ENCODE data around the gene PSMD6.

Gene PSMD6

DNA sequence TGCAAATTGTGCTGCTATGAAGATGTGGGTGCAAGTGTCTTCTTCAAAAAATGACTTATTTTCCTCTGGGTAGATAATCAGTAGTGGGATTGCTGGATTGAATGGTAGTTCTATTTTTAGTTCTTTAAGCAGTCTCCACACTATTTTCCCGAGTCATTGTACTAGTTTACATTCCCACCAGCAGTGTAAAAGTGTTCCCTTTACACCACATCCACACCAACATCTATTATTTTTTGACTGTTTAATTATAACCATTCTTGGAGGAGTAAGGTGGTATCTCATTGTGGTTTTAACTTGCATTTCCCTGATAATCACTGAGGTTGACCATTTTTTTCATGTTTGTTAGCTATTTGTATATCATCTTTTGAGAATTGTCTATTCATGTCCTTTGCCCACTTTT is 19.7 kb upstream of the PSMD6 start:
- DNase-seq: no peak

DNA sequence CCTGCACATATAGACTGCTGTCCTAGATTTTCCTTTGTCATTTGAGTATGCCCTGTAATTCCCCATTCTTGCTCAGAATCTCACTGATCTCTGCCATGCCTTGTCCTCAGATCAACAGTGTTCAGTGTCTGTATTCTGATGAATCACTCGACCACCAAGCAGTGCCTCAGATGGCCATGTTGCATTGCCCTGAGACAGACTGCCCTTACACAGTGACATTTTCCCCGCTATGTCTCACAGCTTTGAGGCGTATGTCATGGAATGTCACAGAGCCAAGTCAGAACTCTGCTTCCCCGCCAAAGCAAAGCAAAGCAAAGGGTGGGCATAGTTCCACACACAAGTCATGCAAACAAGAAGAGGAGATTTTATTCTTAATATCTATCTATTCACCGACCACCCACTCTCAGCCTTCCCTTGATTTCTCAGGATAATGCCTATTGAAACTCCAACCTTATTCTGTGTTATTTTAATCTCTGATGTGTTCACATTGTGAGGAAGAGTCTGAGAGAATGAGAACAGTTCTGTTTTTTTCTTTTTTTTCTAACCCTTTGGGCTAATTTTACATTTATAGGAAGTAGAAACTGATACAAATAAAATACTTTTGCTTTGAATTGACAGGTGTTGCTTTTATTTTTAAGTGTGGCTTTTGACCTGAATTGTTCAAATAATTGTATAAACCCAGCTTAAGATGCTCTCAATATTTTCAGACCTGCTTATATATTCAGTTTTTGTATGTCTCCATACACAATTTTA is 16.9 kb upstream of the PSMD6 start:
- DNase-seq: no peak

DNA sequence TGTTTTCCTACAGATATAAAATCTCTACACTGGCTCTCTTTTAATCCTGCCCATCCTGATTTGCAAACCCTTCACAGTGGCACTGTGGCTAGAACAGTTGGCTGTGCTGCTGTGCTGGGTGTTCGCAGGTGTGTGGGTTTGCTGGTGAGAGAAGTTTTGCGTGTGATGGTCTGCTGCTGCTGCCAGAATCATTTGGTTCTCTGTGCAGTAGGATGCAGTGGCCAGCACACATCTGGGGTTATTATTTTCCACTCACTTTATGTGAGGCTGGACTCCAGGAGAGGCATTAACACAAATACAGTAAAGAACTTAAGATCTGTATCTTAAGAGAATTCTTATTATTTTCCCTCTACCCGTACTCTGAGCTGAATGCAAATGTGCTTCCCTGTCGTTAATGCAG is 16.0 kb upstream of the PSMD6 start:
- no peak for DNase-seq

DNA sequence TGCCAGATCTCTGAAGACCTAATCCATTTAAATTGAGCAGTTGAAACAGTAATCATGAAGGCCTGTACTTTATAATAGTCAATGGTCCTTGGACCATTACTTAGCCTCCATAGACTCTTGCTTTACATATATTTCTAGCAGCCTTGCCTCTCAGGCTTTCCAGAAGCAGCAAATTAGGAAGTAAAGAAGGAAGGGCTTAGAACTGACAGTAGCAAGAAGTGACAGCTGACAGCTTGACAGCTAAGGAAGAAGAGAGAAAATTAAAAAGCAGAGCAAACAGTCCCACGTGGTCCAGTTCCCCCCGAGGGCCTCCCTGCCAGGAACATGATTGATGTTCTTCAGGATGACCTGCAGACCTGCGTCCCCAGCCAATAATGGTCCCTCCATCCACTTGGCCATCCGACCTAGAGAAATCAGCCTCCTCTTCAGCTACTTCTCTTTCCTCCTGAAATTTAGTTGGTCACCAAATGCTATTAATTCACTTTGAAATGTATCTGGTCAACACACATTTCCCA is 15.0 kb upstream of the PSMD6 start:
- DNase-seq: no peak

DNA sequence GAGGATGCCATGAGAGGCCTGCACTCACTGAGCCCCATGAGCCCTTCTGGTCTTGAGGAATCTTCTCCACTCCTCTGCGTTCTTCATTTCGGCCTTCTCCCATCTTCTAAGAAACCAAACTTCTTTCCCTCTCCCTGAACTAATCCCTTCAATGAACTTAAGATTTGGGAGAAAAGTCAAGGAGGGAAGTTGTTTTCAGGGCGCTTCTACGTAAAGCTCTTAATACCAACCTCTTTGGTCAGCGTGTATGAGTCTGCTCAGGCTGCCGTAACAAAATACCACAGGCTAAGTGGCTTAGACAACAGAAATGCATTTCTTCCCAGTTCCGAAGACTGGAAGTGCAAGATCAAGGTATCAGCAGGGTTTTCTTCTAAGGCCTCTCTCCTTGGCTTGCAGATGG is 13.8 kb upstream of the PSMD6 start:
- no peak for DNase-seq

DNA sequence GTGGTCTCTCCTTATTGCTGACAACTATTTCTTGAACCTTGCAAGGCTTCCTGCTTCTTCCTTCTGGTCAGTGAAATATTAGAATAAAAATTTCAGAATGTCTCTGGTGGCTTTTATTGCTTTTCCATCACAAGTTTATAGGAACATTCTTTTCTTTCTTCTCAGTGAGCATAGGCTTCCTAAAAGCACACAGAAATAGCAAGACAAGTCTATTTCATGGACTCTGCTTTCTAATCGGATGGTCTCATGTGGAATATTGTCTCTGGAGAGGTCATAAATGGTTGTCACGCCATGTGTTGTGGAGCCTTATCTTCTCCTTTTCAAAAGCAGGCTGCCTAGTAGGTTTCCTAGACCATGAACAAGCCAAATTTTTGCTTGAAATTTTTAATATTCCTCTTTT is 9.8 kb upstream of the PSMD6 start:
- no peak for DNase-seq

DNA sequence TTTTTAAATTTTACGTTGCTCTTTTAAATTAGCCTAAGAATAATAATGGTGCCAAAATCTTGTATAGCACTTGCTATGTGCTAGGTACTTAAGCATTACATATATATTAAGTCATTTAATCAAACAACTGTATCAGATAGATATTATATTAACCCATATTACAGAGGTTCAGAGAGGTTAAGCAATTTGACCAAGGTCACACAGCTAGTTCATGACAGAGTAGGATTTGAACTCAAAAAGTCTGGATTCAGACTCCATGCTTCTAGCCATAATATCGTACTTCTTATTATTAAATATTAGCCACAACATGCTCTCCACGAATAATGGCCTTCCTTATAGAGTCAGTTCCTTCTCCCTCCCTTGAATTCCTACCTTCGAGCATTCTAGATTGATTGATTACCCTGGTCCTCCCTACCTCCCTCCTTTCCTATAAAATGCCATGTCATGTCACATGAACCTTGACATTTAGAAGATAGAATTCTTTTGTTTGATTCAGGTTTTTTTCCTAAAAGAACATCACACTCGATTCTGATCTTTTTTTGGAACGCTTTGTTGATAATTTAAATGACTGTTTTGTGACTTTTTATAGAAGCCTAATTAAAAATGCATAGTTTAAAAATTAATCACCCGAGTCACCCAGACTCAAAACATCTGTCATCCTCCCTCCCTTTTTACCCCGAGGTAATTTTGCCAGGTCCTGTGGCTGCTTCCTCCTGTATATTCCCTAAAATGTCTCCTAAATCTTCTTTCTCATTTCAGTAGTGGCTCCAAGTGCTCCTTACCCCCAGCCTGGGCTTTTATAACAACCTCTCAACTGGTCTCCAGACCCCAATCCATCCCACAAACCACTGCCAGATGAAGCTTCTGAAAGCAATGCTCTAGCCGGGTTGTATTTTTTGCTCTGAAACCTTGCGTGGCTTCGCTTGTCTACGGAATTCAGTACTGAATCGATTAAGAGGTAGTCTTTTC is 8.5 kb upstream of the PSMD6 start:
- DNase-seq: no peak

DNA sequence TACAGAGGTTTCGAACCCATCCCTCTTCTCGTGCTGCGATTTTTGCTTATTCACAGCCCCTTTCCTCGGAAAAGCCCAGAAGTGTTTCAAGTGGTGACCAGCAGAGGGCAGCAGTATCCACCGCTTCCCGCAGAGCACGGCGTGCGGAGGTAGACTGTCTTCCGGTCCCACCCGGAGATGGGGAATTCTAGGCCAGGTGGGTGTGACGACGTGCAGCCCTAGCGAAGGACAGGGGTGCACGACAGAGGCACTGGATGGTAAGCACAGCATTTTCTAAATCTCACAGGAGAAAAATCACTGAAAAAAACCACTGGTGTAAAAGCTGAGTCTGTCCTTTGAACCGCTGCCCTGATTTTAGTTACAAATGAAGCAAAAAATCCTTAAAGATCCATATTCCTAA is 7.4 kb upstream of the PSMD6 start:
- peak; percentile 78 to 83 for DNase-seq

DNA sequence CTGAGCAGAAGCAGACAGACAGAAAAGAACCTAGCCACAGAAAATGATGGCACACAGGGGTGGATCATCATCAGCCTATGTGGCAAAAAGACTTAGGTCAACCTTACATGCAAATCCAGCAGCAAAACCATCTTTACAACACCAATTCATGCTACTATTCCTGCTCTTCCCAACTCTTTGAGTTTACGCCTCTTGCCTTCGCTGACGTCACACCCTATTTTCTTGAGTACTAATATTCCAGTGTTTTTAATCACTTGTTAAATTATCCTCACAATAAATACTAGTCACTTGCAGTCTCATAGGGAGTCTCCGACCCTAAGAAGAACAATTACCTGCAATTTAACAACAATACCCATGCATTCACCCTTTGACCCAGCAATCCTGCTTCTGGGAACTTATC is 6.0 kb upstream of the PSMD6 start:
- no peak for DNase-seq

DNA sequence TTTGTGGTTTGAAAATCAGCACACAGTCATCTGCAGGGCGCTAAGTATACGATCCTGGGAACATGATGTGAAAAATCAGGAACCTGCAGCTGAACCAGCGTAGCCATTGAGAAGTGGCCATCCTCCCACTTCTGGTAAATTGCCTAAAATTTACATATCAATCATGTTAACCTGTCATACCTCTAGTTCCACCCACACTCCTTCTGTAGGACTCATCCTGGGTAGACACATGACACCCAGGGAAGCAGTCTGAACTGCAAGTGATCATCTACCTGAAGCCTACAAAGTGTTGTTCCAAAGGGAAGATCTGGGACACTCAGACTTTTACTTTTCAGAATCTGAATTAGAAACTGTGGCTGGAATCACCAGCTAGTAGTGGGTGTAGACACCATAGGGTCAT is 5.5 kb upstream of the PSMD6 start:
- DNase-seq: no peak

DNA sequence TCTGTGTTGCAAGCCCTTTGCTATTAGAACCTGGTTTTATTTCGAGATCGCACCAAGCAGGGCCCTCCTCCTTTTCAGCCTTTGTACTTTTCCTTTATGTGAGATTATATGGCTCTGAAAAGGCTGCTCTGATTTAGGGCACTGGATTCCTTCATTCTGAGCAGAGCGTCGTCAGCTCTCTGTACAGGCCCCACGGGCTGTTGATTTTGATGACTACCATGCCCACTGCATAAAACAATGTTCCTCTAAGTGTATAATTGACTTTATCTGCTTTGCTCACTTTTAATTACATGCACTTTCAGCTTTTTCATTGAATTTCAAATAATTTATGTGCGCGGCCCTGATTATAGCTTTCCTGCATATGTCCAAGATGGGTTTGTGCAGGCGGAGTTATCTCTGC is 4.4 kb upstream of the PSMD6 start:
- no peak for DNase-seq

DNA sequence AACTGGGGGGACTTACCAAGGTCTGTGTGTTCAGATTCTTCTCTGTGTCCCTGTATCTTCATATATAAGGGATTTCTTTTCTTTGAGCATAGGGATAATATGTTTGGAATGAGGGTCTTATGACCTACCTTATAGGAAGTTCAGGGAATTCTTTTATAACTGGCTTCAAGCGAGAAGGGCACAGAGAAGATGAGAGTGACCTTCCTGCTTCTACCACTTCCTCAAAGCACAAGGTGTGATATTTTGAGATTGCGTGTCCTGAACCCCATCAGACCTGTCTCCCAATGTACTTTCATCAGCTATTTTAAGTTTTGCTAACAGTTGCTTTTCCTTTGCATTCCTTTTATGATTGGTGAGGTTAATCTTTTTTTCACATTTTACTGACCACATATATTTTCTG is 3.1 kb upstream of the PSMD6 start:
- DNase-seq: no peak

DNA sequence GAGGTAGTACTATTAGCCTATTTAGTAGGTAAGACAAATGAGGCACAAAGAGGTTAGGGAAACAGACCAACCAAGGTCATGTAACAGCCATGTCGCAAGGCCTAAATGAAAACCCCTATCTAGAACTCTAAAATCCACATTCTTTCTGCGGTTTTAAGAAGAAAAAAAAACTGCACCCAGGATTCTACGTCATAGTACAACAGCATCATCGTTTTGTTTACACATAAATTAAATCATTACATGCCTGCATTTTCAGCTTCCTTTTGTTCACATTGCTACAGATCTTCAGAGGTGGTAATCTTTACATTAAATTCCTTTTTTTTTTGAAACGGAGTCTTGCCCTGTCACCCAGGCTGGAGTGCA is 548 bp upstream of the PSMD6 start:
- DNase-seq: no peak

DNA sequence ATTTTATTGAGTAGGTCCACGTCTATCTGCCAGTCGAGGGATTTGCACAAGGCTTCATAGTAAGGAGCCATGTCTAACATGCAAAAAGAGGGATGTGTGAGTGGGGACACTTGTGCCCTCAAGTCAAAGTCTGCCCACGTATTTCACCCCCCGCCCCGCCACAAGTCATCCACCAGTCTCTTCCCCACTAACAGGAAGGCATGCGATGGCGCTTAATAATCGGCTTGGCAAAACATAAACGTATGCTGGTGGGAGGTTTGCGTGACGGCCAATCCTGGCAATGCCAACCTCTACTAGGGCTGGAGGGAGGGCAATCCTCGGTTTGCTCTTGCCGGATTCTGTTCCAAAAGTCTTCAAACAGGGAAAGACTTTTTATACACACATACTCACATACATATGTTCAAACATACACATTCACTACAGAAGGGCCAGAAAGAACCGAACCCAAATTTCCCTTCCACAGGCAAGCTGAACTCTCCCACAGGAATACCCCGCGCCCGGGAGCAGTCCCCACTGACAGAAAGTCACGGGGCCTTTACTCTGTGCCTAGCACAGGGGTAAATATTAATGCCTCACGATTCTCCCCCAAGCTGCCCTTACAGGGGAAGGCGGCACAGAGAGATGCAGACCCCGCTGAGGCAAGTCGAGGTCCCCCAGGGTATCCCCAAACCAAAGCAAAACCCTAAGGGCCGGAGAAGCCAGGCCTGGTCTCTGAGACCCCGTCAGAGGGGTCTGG is 675 bp downstream of the PSMD6 start:
- peak; percentile 19 to 39 for DNase-seq

DNA sequence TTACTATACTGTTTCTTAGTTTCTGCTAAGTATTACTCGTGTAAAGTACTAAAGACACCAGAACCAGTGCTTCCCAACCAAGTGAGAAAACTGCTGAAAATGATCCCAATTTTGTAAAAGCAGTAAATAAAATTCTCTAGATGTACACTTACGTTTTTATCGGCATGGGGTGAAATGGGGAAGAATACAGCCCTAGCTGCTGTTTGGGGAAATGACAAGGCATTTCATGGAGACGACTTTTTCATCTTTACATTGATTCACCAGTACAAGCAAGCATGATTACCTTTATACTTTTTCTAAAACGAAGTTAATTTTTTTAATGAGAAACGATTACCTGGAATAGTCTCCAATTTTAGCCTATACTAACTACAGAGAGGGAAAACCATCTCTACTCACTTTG is 1.4 kb downstream of the PSMD6 start:
- DNase-seq: no peak

DNA sequence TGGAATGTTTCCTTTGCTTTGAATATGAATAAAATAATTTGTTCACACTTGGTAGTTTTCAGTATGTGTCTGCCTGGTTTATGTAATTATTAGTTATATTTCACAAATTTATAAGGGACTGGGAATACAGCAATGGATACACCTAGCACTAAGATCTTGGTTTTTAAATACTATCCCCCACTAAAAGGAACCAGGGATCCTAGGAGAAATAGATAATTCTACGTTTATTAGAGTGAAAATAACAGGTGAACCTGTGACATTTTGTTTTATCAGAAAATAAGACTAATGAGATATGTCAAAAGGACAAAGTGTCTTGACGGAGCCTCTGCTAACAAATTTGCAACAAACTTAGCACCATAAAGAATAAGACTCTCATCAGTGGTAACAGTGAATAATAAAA is 3.4 kb downstream of the PSMD6 start:
- no peak for DNase-seq

DNA sequence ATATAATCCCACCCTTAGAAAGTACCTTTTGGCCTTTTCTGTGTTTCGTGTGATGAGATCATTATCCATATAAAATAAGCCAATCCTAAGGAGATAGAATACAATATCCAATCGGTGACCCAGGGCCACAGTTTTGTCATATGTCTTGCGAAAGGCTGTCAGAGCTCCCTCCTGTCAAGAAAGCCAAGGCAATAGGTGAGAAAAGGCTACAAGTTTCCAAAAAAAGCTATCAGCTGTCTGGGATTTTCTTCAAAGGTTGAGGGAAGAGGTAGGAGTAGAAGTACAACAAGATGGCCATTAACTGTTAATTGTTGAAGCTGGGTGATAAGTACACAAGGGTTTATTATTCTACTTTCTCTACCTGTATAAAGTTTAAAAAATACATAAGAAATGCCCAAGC is 4.0 kb downstream of the PSMD6 start:
- no peak for DNase-seq

DNA sequence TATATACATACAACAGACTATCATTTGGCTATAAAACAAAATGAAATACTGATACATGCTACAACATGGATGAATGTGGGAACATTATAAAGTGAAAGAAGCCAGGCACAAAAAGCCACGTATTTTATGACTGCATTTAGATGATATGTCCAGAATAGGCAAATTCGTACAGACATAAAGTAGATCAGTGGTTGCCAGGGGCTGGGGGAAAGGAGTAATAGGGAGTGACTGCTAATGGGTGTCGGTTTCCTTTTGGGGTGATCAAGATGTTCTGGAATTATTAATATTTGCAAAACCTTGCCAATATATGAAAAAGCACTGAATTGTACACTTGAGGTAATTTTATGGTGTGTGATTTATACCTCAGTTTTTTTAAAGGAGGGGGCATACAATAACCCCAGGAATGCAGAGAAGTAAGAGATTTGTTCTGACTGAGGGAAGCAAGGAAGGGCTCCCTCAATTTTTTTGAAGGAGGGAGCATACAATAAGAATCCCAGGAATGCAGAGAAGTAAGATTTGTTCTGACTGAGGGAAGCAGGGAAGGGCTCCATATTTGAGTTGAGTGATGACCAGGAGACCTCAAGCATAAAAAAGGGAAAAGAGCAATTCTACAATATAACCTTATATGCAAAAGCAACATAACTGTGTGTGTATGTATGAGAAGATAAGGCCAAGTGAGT is 6.2 kb downstream of the PSMD6 start:
- no peak for DNase-seq

DNA sequence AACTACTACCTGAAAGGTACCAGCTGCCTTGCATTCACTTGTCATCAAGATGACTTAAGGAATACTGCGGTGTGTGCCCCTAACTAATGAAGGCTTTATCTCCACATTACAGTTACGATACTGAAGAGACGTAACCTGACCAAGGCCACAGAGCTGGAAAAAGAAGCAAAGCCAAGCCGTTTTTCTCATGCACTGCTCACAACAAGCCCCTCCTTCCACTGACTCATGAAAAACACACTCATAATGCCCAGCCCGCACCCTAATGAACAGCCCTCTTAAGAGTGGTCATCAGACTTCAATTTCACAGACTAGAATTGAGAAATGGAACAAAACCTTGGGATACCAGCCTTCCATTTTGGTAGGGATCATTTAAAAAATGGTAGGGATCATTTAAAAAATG is 11.6 kb downstream of the PSMD6 start:
- DNase-seq: no peak

DNA sequence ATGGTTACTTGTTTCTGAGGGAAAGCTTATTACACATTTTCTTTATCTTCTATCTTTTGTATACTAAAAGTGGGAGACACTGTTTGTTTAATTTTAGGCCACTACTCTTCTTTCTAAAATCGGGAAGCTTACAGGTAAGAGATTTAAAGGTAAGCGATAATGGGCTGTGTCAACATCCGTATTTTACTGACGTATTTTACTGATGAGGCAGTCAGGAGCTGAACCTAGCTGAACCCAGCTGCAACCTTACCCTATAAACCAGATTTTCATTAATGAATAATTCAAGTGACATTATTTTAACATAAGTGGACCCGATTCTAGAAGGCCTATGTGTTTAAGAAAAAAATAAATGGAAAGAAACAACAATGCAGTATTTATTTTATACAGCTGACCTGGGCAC is 13.1 kb downstream of the PSMD6 start:
- no peak for DNase-seq

DNA sequence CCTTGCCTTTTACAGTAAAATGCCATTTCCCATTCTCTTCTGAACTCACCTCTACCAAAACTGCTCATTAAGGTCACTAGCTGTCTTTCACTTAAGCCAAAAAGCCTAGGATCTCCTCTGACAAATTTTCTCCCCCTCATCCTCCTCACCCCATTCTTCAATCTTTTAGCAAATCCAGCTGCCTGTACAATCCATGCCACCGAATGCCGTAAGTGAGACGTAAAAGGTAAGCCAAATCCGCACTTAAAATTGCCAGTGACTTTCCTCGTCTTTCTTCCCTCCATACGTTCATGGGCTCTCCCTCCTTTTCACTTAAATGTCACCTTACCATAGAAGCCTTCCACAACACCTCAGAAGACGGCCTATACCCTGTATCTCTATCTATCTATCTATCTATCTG is 13.8 kb downstream of the PSMD6 start:
- no peak for DNase-seq

DNA sequence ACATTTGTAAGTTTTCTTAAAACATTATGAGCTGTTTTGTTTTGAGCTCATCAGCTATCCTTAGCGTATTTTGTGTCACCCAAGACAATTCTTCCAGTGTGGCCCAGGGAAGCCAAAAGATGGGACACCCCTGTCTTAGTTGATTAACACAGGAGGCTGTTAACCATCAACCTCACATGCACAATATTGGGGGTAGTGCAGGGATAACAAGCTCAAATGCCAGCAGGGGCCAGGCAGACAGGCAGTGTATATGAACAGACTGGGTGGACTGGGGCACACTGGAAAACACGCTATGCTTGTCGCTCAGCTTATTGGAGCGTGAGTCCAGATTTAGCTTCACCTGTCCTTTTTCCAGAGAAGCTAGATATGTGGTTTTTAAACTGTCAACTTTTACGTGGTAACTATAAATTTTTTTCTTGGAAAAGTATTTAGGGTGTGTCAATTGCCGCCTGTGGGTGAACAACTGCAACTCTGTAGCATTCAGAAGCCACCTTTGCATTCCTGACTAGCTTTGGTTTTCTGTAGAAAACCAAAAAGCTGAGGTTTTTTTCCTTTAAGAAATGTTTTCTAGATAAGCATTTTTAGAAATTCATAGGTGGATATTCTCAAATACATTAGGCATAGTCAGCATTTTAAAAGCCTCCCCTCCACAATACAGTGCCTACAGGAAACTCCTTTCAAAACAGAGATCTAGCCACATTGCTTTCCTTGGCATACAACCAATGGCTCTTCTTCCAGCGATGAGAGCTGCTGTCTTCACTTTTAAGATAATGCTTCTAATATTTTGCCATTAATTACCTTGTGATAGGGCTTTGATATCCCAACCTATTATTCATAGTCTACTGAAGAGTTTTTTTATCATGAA is 14.6 kb downstream of the PSMD6 start:
- DNase-seq: no peak
